ENCODE data around the gene E2F6. TPM values are rescaled to one million over a fixed set of nuclear protein-coding genes. Genes with fewer than 3 reads are reported as not detected.

E2F6 gene
- total RNA-seq, 4 donors from 2014 or later = 29.4 to 46.1 (median 36.2) TPM

GRCh38 chr2:11397513-11397912, 68.4 kb downstream of the E2F6 start:
- Histone ChIP-seq H3K36me3 (no peaks in the 10 kb centered on the region), H3K4me3 (no peak overlapping the region), H3K4me1 (peaks cover 11 to 18% of the 10 kb centered on the region in 2 donors), H3K27me3 (no peaks in the 10 kb centered on the region), H3K9me3 (no peaks in the 10 kb centered on the region), H3K27ac (no peak overlapping the region)
- in situ Hi-C loops (cut with MboI; ENCODE audit: low sequenced_read_pairs in 4 of 4) (no loop called here), intact Hi-C loops (cut with DNase I; ENCODE audit: low total_unique reads) (no loop called here)
- no peak for TF ChIP-seq POLR2A (IDR thresholded peaks at IDR 0.05)
- TF ChIP-seq CTCF (IDR thresholded peaks at IDR 0.05 in 4 of 5, conservative IDR thresholded peaks at IDR 0.05 in 1 of 5) = no peak
- no peak for DNase-seq
- ATAC-seq = no peak

DNA sequence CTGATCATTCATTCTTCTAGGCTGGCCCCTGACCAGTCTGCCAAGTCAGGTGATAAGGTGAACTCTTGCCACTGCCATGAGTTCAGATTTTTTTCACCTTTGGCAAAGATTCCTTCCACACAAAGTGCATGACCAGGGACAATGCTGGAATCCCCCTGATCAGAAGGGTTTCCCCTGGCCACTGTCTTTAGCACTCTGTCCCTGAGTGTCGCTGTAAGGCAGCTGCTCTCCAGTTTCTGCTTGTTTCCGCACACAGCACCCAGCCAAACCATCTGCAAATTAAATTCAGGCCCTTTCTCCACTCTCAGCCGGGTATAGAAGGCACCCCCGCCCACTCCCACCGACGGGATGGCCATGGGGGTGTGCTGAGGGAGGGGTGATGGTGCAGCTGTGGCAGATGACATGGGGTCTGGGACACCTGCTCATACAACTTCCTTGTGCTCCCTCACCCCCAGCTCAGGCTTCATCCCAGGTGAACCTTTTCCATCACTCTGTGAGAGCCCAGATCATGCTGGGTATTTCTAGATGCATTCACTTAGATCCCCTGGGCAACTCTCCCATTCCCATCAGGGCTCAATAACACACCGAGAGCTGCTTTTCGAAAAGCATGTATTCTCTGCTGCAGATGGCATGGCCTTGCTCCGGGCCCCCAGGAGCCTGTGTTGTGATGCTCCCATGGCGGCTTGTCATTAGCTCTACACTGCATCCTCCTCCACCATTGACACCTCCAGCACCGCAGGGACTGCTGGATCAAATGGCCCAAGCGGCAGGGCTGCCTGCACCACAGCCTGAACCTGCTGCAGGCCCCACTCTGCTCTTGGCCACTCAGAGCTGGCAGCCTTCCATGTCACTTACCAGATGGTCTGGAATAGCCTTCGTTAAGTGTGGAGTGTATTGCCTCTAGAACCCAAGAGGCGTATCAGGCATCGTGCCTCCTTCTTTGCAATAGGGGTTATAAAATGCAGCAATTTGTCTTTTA, 69.2 kb downstream of the E2F6 start:
- Histone ChIP-seq H3K27me3 (no peaks in the 10 kb centered on the region), H3K4me1 (peaks cover 19 to 21% of the 10 kb centered on the region in 2 donors), H3K36me3 (no peaks in the 10 kb centered on the region), H3K4me3 (no peak overlapping the region), H3K9me3 (no peaks in the 10 kb centered on the region), H3K27ac (no peak overlapping the region)
- no peak for TF ChIP-seq POLR2A (IDR thresholded peaks at IDR 0.05)
- no peak for TF ChIP-seq CTCF (IDR thresholded peaks at IDR 0.05 in 4 of 5, conservative IDR thresholded peaks at IDR 0.05 in 1 of 5)
- intact Hi-C loops (cut with DNase I; ENCODE audit: low total_unique reads) (no loop called here), in situ Hi-C loops (cut with MboI; ENCODE audit: low sequenced_read_pairs in 4 of 4) (no loop called here)
- no peak for DNase-seq
- no peak for ATAC-seq

DNA sequence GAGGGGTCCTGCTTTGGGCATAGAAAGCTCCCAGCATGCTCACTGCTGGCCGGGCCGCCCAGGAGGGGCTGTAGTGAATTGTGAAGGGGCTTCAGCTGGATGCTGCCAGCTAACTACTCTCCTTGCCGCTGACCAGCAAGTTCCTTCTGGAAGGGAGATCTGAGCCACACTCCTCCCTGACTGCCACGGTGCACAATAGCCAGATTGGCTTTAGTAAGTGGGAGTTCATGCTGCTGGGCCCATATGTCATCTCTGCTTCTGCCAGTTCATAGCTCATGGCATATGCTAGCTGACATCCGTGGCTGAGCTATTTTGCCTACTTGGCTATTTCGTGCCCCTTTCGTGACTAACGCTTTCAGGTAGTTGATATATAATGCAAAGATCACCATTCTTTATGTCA, 69.9 kb downstream of the E2F6 start:
- DNase-seq = no peak
- H3K27me3 ChIP-seq = no peaks in the 10 kb centered on the region
- no peaks in the 10 kb centered on the region for H3K9me3 ChIP-seq
- no peaks in the 10 kb centered on the region for H3K36me3 ChIP-seq
- TF ChIP-seq POLR2A (IDR thresholded peaks at IDR 0.05) (no peak), CTCF (IDR thresholded peaks at IDR 0.05 in 4 of 5, conservative IDR thresholded peaks at IDR 0.05 in 1 of 5) (no peak)
- peaks cover 21 to 24% of the 10 kb centered on the region in 2 donors for H3K4me1 ChIP-seq
- intact Hi-C loops (cut with DNase I; ENCODE audit: low total_unique reads) (no loop called here), in situ Hi-C loops (cut with MboI; ENCODE audit: low sequenced_read_pairs in 4 of 4) (no loop called here)
- ATAC-seq = no peak
- H3K4me3 ChIP-seq = no peak overlapping the region
- no peak overlapping the region for H3K27ac ChIP-seq

DNA sequence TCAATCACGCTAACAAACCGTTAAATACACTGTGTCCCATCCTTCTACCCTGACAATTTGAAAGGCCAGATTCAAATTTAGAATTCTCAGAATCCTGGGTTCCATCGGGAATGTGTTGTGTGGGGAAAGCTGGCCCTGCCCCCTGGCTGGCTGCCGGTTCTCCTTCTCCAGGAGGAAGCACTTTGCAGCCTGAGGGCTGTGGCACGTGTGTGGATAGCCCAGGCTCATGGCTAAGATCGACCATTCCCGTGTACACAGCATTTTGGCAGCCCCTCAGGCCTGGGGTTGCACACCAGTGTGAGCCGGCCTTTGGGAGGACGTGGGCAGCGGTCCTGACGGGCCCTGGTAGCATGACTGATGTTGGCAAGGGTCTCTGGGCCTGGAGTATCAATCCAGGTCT, 70.6 kb downstream of the E2F6 start:
- ATAC-seq (no peak), DNase-seq (no peak)
- no peak for TF ChIP-seq POLR2A (IDR thresholded peaks at IDR 0.05)
- no peak for TF ChIP-seq CTCF (IDR thresholded peaks at IDR 0.05 in 4 of 5, conservative IDR thresholded peaks at IDR 0.05 in 1 of 5)
- H3K36me3 ChIP-seq = no peaks in the 10 kb centered on the region
- no peak overlapping the region for H3K27ac ChIP-seq
- peaks cover 21 to 24% of the 10 kb centered on the region in 2 donors for H3K4me1 ChIP-seq
- intact Hi-C loops (cut with DNase I; ENCODE audit: low total_unique reads) = no loop called here
- no peaks in the 10 kb centered on the region for H3K9me3 ChIP-seq
- in situ Hi-C loops (cut with MboI; ENCODE audit: low sequenced_read_pairs in 4 of 4) = no loop called here
- H3K27me3 ChIP-seq = no peaks in the 10 kb centered on the region
- H3K4me3 ChIP-seq = no peak overlapping the region

Other genes with a start within 250 kb of the E2F6 start
- 10 to 100 TPM; 42.0 to 85.4 (median 70.7) TPM for gene ROCK2, start 121.5 kb downstream of the E2F6 start, total RNA-seq
- gene GREB1, start 67.9 kb upstream of the E2F6 start, total RNA-seq = 1 to 10 TPM; 1.7 to 9.3 (median 2.6) TPM
- under 1 TPM in 2 of 4 donors, not detected in 2; 0.62 to 0.85 TPM for gene NTSR2, start 204.0 kb upstream of the E2F6 start, total RNA-seq